Activated T-cell treated with anti-CD3 and anti-CD28 coated beads for 1 hour (primary cell): Measurements from ENCODE around the gene NRF1.
"Not testable (repeated sequence)": the region's sequence is repeated elsewhere in the genome, so short reads cannot be mapped to it uniquely, and the experiment has no call there.

ENCODE experiments used
- DNase-seq: peaks from one replicate; pipeline ENCODE4 v3.0.0-alpha.2; 2020; ENCODE audit warnings: low read depth

The NRF1 gene

GRCh38 chr7:129782818-129783583 is 171.5 kb downstream of the NRF1 start:
- DNase-seq, result no peak

GRCh38 chr7:129783584-129783919 is 172.0 kb downstream of the NRF1 start:
- DNase-seq, result no peak

DNA sequence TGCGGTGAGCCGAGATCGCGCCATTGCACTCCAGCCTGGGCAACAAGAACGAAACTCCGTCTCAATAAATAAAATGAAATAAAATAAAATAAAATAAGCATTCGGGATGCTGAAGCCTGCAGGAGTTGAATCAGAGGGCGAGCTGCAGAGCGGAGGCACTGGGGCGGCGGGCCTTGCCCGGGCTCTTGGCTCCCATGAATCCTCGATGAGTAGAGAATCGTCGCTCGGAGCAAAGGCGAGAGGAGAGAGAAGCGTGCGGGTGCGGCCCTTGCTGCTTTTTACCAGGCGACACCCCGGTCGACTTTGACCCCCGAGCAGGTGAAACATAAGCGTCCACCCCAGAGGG is 172.9 kb downstream of the NRF1 start:
- no peak for DNase-seq

GRCh38 chr7:129784783-129785684 is 173.5 kb downstream of the NRF1 start:
- no peak for DNase-seq

DNA sequence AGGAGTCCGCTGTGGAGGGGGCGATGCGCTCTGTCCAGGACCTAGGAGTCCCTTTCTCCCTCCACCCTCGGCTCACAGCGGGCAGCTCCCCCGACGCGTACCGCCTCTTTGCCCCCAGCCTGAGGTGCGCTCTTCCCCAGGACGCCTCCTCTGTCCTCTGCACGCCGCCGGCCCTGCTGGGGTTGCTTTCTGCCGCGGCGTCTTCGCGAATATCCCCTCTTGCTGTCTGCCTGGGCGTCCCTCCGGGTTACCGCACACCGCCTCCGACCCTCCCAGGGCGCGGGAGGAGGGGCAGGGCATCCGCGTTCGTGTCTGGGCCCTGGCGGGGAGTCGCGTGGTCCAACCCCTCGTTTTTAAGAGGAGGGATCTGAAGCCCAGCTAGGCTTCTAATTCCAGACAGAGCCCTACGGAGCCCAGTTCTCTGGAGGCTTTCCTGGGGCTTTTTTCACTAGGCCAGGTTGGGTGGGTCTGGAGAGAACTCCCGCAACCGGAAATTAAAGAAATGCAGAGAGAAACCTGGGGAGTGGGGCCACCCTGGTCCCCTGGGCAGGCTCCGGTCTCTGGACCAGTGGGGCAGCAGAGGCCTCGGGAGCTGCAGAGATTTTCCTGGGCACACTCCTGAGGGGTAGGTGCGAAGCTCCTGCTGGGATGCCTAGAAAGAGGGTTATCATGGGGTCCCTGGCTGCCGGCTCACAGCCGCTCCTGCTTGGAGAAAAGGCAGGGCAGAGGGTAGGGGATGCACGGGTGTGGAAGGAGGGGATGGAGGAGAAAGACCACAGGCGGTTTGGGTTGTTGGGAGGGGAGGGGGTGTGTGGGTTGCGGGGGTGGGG is 174.4 kb downstream of the NRF1 start:
- no peak for DNase-seq

GRCh38 chr7:129786825-129787563 is 175.5 kb downstream of the NRF1 start:
- DNase-seq, result no peak

GRCh38 chr7:129789000-129789399 is 177.5 kb downstream of the NRF1 start:
- no peak for DNase-seq

- no peak for DNase-seq
Observed at GRCh38 chr7:129789652-129790051, 178.1 kb downstream of the NRF1 start.

GRCh38 chr7:129790136-129790535 is 178.6 kb downstream of the NRF1 start:
- DNase-seq, result no peak

GRCh38 chr7:129792721-129793120 is 181.2 kb downstream of the NRF1 start:
- no peak for DNase-seq

DNA sequence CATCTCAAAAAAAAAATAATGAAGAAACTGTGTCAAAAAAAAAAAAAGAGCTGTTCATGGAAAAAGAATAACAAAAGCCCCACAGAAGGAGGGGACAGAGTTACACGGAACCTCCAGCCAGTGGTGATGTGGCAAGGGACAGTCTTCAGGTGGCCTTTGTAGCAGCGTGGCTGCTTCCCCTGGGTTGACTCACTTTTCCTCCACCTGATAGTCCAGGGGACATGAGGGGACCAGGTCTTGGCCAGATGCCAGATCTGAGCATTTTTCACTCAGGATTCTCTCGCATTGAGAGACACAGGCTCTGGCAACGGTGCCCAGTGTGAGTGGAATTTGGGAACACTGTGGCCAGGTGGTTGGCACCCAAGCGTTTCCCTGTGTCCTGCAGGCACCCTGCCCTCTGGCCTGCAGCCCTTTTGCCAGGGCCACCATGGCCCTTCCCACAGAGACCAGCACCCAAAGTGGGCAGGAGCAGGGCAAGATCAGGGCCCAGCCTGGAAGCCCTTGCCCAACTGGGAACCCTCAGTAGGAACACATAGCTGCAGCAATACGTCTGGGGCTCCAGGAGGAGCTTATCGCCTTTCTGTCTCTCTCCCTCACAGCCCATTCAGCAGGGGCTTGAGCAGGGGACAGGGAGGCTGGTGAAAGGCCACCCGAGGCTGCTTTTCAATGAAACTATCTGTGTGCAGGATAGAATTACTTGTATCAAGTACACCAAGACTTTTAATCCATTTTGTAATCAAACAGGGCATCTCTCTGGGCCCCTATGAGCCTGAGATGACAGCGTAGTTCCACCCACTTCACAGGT is 182.2 kb downstream of the NRF1 start:
- no peak for DNase-seq

DNA sequence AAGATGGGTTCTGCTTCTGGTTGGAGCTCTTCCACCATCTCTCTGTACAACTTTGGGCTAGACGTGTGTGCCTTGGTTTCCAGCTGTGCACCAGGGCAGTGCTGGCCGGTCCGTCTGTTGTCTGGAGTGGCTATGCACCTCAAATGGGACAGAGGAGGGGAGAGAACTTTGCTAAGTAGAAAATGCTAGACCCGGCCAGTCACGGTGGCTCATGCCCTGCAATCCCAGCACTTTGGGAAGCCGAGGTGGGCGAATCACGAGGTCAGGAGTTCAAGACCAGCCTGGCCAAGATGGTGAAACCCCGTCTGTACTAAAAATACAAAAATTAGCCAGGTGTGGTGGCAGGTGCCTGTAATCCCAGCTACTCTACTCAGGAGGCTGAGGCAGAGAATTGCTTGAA is 182.9 kb downstream of the NRF1 start:
- DNase-seq, result not testable (repeated sequence)

GRCh38 chr7:129796186-129796775 is 184.8 kb downstream of the NRF1 start:
- DNase-seq, result no peak

- no peak for DNase-seq
Observed at GRCh38 chr7:129797214-129797789, 185.8 kb downstream of the NRF1 start.

- DNase-seq, result no peak
Observed at GRCh38 chr7:129798616-129799349, 187.3 kb downstream of the NRF1 start.

- DNase-seq, result no peak
Observed at GRCh38 chr7:129799350-129799955, 187.9 kb downstream of the NRF1 start.

- no peak for DNase-seq
Observed at GRCh38 chr7:129800901-129801300, 189.4 kb downstream of the NRF1 start.

- no peak for DNase-seq
Observed at GRCh38 chr7:129801882-129802281, 190.4 kb downstream of the NRF1 start.

- DNase-seq, result no peak
Observed at GRCh38 chr7:129803546-129804081, 192.1 kb downstream of the NRF1 start.
